ENCODE data around the gene CAB39L. TPM values are rescaled to one million over a fixed set of nuclear protein-coding genes. Genes with fewer than 3 reads are reported as not detected.

Gene CAB39L
- total RNA-seq, 1 donor from 2014 or later = 10.7 TPM

GRCh38 chr13:49341941-49342340 is 101.9 kb downstream of the CAB39L start:
- H3K27ac Mint-ChIP-seq (ENCODE audit: unreplicated experiment) = no peak overlapping the region
- no peaks in the 10 kb centered on the region for H3K27me3 Mint-ChIP-seq (ENCODE audit: low read depth)
- no peaks in the 10 kb centered on the region for H3K36me3 Mint-ChIP-seq (ENCODE audit: low read depth)
- no peak overlapping the region for H3K4me3 Mint-ChIP-seq
- DNase-seq (ENCODE audit: low read depth, low spot score) = no peak
- no peaks in the 10 kb centered on the region for H3K9me3 Mint-ChIP-seq
- no peaks in the 10 kb centered on the region for H3K4me1 Mint-ChIP-seq
- TF ChIP-seq CTCF (conservative IDR thresholded peaks at IDR 0.05) = no peak

- Mint-ChIP-seq H3K4me3 (no peak overlapping the region), H3K9me3 (no peaks in the 10 kb centered on the region), H3K4me1 (no peaks in the 10 kb centered on the region), H3K36me3 (ENCODE audit: low read depth) (no peaks in the 10 kb centered on the region), H3K27me3 (ENCODE audit: low read depth) (no peaks in the 10 kb centered on the region), H3K27ac (ENCODE audit: unreplicated experiment) (no peak overlapping the region)
- no peak for DNase-seq (ENCODE audit: low read depth, low spot score)
- TF ChIP-seq CTCF (conservative IDR thresholded peaks at IDR 0.05) = no peak
These were observed 102.3 kb downstream of the CAB39L start for GRCh38 chr13:49341517-49341916.

GRCh38 chr13:49340161-49340560 is 103.7 kb downstream of the CAB39L start:
- Mint-ChIP-seq H3K27me3 (ENCODE audit: low read depth) (no peaks in the 10 kb centered on the region), H3K27ac (ENCODE audit: unreplicated experiment) (no peak overlapping the region)
- DNase-seq (ENCODE audit: low read depth, low spot score) = no peak

GRCh38 chr13:49336655-49337054 is 107.2 kb downstream of the CAB39L start:
- H3K27me3 Mint-ChIP-seq (ENCODE audit: low read depth) = no peaks in the 10 kb centered on the region
- H3K36me3 Mint-ChIP-seq (ENCODE audit: low read depth) = no peaks in the 10 kb centered on the region
- no peaks in the 10 kb centered on the region for H3K4me1 Mint-ChIP-seq
- no peaks in the 10 kb centered on the region for H3K9me3 Mint-ChIP-seq
- no peak overlapping the region for H3K27ac Mint-ChIP-seq (ENCODE audit: unreplicated experiment)
- no peak overlapping the region for H3K4me3 Mint-ChIP-seq
- TF ChIP-seq CTCF (conservative IDR thresholded peaks at IDR 0.05) = no peak
- DNase-seq (ENCODE audit: low read depth, low spot score) = no peak

More at GRCh38 chr13:49340161-49340560, 103.7 kb downstream of the CAB39L start:
- Mint-ChIP-seq H3K9me3 (no peaks in the 10 kb centered on the region), H3K4me3 (no peak overlapping the region), H3K36me3 (ENCODE audit: low read depth) (no peaks in the 10 kb centered on the region), H3K4me1 (no peaks in the 10 kb centered on the region)
- TF ChIP-seq CTCF (conservative IDR thresholded peaks at IDR 0.05) = no peak

- no peak for DNase-seq (ENCODE audit: low read depth, low spot score)
- TF ChIP-seq CTCF (conservative IDR thresholded peaks at IDR 0.05) = no peak
- Mint-ChIP-seq H3K9me3 (no peaks in the 10 kb centered on the region), H3K4me3 (no peak overlapping the region), H3K27me3 (ENCODE audit: low read depth) (no peaks in the 10 kb centered on the region), H3K27ac (ENCODE audit: unreplicated experiment) (no peak overlapping the region), H3K4me1 (no peaks in the 10 kb centered on the region), H3K36me3 (ENCODE audit: low read depth) (no peaks in the 10 kb centered on the region)
These were observed 113.4 kb downstream of the CAB39L start for GRCh38 chr13:49330546-49330864.

All from neural crest cell (in vitro differentiated cells).